Activated CD8-positive, alpha-beta memory T cell treated with anti-CD3 and anti-CD28 coated beads for 24 hours (primary cell): Measurements from ENCODE around the gene CRADD.

Source experiments
- DNase-seq: peaks from one replicate; pipeline ENCODE4 v3.0.0-alpha.2; 2020

Gene CRADD

GRCh38 chr12:93819050-93819491 is 141.9 kb downstream of the CRADD start:
- no peak for DNase-seq

GRCh38 chr12:93823616-93824391 is 146.6 kb downstream of the CRADD start:
- DNase-seq: no peak

GRCh38 chr12:93824514-93825500 is 147.6 kb downstream of the CRADD start:
- DNase-seq: no peak

GRCh38 chr12:93825501-93825888 is 148.3 kb downstream of the CRADD start:
- DNase-seq: no peak

- no peak for DNase-seq
Observed at GRCh38 chr12:93825931-93826555, 148.9 kb downstream of the CRADD start.

GRCh38 chr12:93827179-93827578 is 150.0 kb downstream of the CRADD start:
- DNase-seq: no peak

GRCh38 chr12:93827669-93828068 is 150.5 kb downstream of the CRADD start:
- DNase-seq: no peak

- DNase-seq: no peak
Observed at GRCh38 chr12:93829016-93829415, 151.8 kb downstream of the CRADD start.

GRCh38 chr12:93831374-93831773 is 154.2 kb downstream of the CRADD start:
- no peak for DNase-seq

GRCh38 chr12:93832131-93832530 is 155.0 kb downstream of the CRADD start:
- DNase-seq: no peak

- no peak for DNase-seq
Observed at GRCh38 chr12:93833946-93834345, 156.8 kb downstream of the CRADD start.

- DNase-seq: no peak
Observed at GRCh38 chr12:93836620-93837260, 159.6 kb downstream of the CRADD start.

- no peak for DNase-seq
Observed at GRCh38 chr12:93838193-93838592, 161.0 kb downstream of the CRADD start.

GRCh38 chr12:93839064-93839463 is 161.9 kb downstream of the CRADD start:
- no peak for DNase-seq

GRCh38 chr12:93841671-93842070 is 164.5 kb downstream of the CRADD start:
- DNase-seq: no peak

GRCh38 chr12:93844164-93844784 is 167.1 kb downstream of the CRADD start:
- no peak for DNase-seq

- DNase-seq: no peak
Observed at GRCh38 chr12:93846936-93847516, 169.9 kb downstream of the CRADD start.

- DNase-seq: no peak
Observed at GRCh38 chr12:93847517-93848474, 170.6 kb downstream of the CRADD start.

GRCh38 chr12:93848523-93849101 is 171.4 kb downstream of the CRADD start:
- DNase-seq: no peak

GRCh38 chr12:93849946-93850345 is 172.8 kb downstream of the CRADD start:
- DNase-seq: no peak
